Smooth muscle cell (in vitro differentiated cells): ENCODE results near the gene TENM3. TPM values are rescaled to one million over a fixed set of nuclear protein-coding genes. Genes with fewer than 3 reads are reported as not detected.
"Not testable (repeated sequence)": the region's sequence is repeated elsewhere in the genome, so short reads cannot be mapped to it uniquely, and the experiment has no call there.

ENCODE experiments used
- DNase-seq: peaks from one replicate; lab custom pipeline; 2025; ENCODE audit not compliant: unreplicated experiment; lab: John Stamatoyannopoulos, UW
- H2AFZ ChIP-seq: fragments of 200-600 bp; sonication (generic); 2 replicates; pipeline ENCODE4 v1.6.0; 2016; ENCODE audit warnings: antibody characterized with exemption, low read depth, mild to moderate bottlenecking
- H3F3A ChIP-seq: fragments of 200-600 bp; sonication (generic); 2 replicates; pipeline ENCODE4 v1.6.0; 2017; ENCODE audit warnings: antibody characterized with exemption, low read depth
- H3K27ac ChIP-seq: fragments of 200-600 bp; sonication (generic); 2 replicates; pipeline ENCODE4 v1.5.1; 2016; ENCODE audit warnings: low read depth, mild to moderate bottlenecking
- H3K27me3 ChIP-seq: fragments of 200-600 bp; sonication (generic); 2 replicates; pipeline ENCODE4 v1.6.1; 2016; ENCODE audit warnings: low read depth, mild to moderate bottlenecking
- H3K36me3 ChIP-seq: fragments of 200-600 bp; sonication (generic); 2 replicates; pipeline ENCODE4 v1.5.1; 2016; ENCODE audit warnings: low read depth
- H3K4me1 ChIP-seq: fragments of 200-600 bp; sonication (generic); 2 replicates; pipeline ENCODE4 v1.5.1; 2016; ENCODE audit warnings: low read depth
- H3K4me2 ChIP-seq: fragments of 200-600 bp; sonication (generic); 2 replicates; pipeline ENCODE4 v1.6.0; 2016; ENCODE audit warnings: mild to moderate bottlenecking
- H3K4me3 ChIP-seq: fragments of 200-600 bp; sonication (generic); 2 replicates; pipeline ENCODE4 v1.5.1; 2016; ENCODE audit warnings: mild to moderate bottlenecking
- H3K79me2 ChIP-seq: fragments of 200-600 bp; sonication (generic); 2 replicates; pipeline ENCODE4 v1.6.0; 2016; ENCODE audit warnings: low read depth, mild to moderate bottlenecking
- H3K9ac ChIP-seq: fragments of 200-600 bp; sonication (generic); 2 replicates; pipeline ENCODE4 v1.6.0; 2016; ENCODE audit warnings: low read depth
- H3K9me3 ChIP-seq: fragments of 200-600 bp; sonication (generic); replicated peaks from 2 replicates; pipeline ENCODE4 v1.5.1; 2016; ENCODE audit warnings: low read depth
- H4K20me1 ChIP-seq: fragments of 200-600 bp; sonication (generic); 2 replicates; pipeline ENCODE4 v1.6.0; 2016; ENCODE audit warnings: low read depth
- WGBS: methylation state at CpG from one replicate; pipeline ENCODE4 v1.1.7; 2016; ENCODE audit warnings: low lambda C conversion rate; 5-methylcytosine and 5-hydroxymethylcytosine counted together
- polyA plus RNA-seq: library from polyadenylated mRNA; unstranded; fragments of >200 nt; fragmentation: Nextera tagmentation; extraction: Ambion mirVana; gene quantifications from 2 replicates; pipeline ENCODE4 v1.2.1, GENCODE V29; 2016
- total RNA-seq: library from RNA; depleted of rRNA; stranded (reverse); fragments of >200 nt; gene quantifications from 2 replicates; pipeline ENCODE4 v1.2.3, GENCODE V29; 2014
- TF ChIP-seq, protein P1 (sequence below): fragments of 200-600 bp; sonication (generic); IDR thresholded peaks from 2 replicates; pipeline ENCODE4 v1.5.1; 2017; ENCODE audit warnings: borderline replicate concordance, mild to moderate bottlenecking, antibody characterized with exemption; ENCODE audit not compliant: insufficient read depth, poor library complexity, severe bottlenecking

TENM3 gene
- total and polyA plus RNA-seq, 2 experiments from 2014 or later = 46.9 to 295 TPM

DNA sequence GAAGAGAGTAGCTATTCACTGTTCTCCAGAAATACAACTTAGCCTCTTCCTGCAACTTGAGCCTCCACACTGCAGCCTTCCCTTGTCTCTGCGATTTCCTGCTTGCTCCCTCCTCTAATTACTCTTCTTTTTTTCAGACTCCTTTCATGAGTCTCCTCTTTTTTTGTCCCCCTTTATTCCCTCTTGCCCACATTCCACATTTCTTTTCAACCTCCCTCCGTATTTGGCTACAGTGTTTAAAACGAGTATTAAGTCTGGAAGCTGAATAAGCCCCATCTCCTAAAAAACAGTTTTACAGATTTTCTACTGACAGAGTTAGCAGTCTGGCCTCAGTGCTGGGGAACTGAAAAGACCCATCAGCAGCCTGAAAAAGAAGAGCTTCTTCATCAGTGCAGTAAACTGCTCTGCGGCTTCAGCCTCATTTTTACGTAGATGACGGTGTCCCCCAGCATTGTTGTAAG is 141.5 kb downstream of the TENM3 start:
- Histone ChIP-seq H3K9ac (no peak overlapping the region), H3K27ac (peak overlapping the region; percentile 38), H3K9me3 (no peaks in the 10 kb centered on the region), H3K36me3 (no peaks in the 10 kb centered on the region), H3F3A (peaks cover 4% of the 10 kb centered on the region), H3K27me3 (no peaks in the 10 kb centered on the region), H3K4me3 (no peak overlapping the region), H3K79me2 (no peaks in the 10 kb centered on the region), H4K20me1 (no peaks in the 10 kb centered on the region), H3K4me2 (peak overlapping the region; percentile 44), H2AFZ (peak overlapping the region; percentile 17), H3K4me1 (peaks cover 11% of the 10 kb centered on the region)
- TF ChIP-seq, protein P1, sequence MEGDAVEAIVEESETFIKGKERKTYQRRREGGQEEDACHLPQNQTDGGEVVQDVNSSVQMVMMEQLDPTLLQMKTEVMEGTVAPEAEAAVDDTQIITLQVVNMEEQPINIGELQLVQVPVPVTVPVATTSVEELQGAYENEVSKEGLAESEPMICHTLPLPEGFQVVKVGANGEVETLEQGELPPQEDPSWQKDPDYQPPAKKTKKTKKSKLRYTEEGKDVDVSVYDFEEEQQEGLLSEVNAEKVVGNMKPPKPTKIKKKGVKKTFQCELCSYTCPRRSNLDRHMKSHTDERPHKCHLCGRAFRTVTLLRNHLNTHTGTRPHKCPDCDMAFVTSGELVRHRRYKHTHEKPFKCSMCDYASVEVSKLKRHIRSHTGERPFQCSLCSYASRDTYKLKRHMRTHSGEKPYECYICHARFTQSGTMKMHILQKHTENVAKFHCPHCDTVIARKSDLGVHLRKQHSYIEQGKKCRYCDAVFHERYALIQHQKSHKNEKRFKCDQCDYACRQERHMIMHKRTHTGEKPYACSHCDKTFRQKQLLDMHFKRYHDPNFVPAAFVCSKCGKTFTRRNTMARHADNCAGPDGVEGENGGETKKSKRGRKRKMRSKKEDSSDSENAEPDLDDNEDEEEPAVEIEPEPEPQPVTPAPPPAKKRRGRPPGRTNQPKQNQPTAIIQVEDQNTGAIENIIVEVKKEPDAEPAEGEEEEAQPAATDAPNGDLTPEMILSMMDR = no peak
- no peak for DNase-seq
- 49% methylated on average over 6 of the region's 6 CpGs for WGBS

DNA sequence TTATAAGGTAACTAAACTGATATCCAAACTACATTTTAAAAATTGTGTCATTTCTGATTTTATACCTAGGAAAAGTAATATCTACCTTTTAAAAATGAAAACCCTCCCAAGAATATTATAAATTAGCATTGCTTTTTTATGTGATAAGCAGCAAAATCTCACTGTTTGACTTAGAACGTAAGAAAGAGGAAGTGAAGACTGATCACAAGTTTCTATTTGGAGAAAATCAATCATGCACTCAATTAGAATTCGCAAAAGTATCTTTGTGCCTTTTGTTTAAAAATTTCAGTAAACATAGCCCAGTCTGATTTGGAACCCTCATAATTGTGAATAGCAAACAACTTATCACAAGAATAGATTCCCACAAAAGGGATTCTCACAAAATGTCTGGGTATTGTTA is 142.7 kb downstream of the TENM3 start:
- no peak overlapping the region for H3K9ac ChIP-seq
- WGBS = 92% methylated on average over 2 of the region's 2 CpGs
- H3K9me3 ChIP-seq = no peaks in the 10 kb centered on the region
- no peaks in the 10 kb centered on the region for H3K27me3 ChIP-seq
- H4K20me1 ChIP-seq = no peaks in the 10 kb centered on the region
- no peak for DNase-seq
- peaks cover 4% of the 10 kb centered on the region for H3F3A ChIP-seq
- no peak overlapping the region for H3K4me2 ChIP-seq
- H2AFZ ChIP-seq = no peak overlapping the region
- no peak overlapping the region for H3K27ac ChIP-seq
- no peaks in the 10 kb centered on the region for H3K36me3 ChIP-seq
- peaks cover 11% of the 10 kb centered on the region for H3K4me1 ChIP-seq
- no peak overlapping the region for H3K4me3 ChIP-seq
- TF ChIP-seq, protein P1 = no peak
- no peaks in the 10 kb centered on the region for H3K79me2 ChIP-seq

DNA sequence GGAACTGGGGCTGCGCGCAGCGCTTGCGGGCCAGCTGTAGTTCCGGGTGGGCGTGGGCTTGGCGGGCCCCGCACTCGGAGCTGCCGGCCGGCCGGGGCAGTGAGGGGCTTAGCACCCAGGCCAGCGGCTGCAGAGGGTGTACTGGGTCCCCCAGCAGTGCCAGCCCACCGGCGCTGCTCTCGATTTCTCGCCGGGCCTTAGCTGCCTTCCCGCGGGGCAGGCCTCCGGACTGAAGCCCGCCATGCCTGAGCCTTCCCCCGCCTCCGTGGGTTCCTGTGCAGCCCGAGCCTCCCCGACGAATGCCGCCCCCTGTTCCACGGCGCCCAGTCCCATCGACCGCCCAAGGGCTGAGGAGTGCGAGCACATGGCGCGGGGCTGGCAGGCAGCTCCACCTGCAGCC is 143.4 kb downstream of the TENM3 start:
- not testable (repeated sequence) for H4K20me1 ChIP-seq, H3K4me2 ChIP-seq, H3K27me3 ChIP-seq, H2AFZ ChIP-seq, DNase-seq, H3K9ac ChIP-seq, H3F3A ChIP-seq, H3K36me3 ChIP-seq, H3K79me2 ChIP-seq, H3K9me3 ChIP-seq, H3K4me3 ChIP-seq, H3K27ac ChIP-seq
- peaks cover 11% of the 10 kb centered on the region for H3K4me1 ChIP-seq
- over 99% methylated on average over 18 of the region's 35 CpGs for whole genome bisulfite sequencing

DNA sequence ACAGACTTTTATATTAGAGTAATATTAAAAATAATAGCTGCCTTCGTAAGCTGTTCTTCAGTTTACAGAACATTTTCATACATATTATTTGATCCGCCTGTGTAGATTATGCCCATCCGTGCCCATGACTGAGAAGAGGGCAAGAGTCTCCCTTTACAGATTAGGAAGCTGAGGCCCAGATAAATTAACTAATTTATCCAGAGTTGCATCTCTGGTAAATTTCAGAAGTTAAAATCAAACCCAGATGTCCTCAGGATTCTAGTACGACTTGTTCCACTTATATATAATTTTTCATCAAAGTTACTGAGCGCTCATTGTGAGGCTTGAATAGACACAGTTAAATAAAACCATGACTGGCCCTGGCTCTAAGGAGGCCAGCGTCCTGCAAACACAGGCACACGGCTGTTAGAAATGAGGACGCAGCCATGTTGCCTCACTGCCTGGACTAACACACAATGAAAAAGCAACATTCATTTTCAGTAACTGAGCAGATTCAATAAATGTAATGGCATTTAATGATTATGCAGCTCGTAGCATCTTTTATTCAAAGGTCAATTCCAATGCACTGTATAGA is 148.0 kb downstream of the TENM3 start:
- Histone ChIP-seq H3K4me3 (no peak overlapping the region), H3K36me3 (no peaks in the 10 kb centered on the region), H3K27ac (no peak overlapping the region), H2AFZ (no peak overlapping the region), H3K4me1 (no peaks in the 10 kb centered on the region), H3K27me3 (no peaks in the 10 kb centered on the region), H3F3A (no peaks in the 10 kb centered on the region), H4K20me1 (no peaks in the 10 kb centered on the region), H3K4me2 (no peak overlapping the region), H3K9ac (no peak overlapping the region), H3K9me3 (no peaks in the 10 kb centered on the region), H3K79me2 (peaks cover 10% of the 10 kb centered on the region)
- DNase-seq = no peak
- 92% methylated on average over 9 of the region's 9 CpGs for WGBS
- TF ChIP-seq, protein P1 = no peak
